Measurements from ENCODE around the gene PXMP2. TPM values are rescaled to one million over a fixed set of nuclear protein-coding genes. Genes with fewer than 3 reads are reported as not detected.

The PXMP2 gene
- total RNA-seq, 1 donor from 2014 or later = 18.6 TPM

- Mint-ChIP-seq H3K4me3 (ENCODE audit: unreplicated experiment) (no peak overlapping the region), H3K9me3 (ENCODE audit: unreplicated experiment) (no peaks in the 10 kb centered on the region), H3K4me1 (ENCODE audit: unreplicated experiment) (peaks cover 31% of the 10 kb centered on the region), H3K27me3 (ENCODE audit: unreplicated experiment) (peaks cover 3% of the 10 kb centered on the region), H3K27ac (ENCODE audit: unreplicated experiment) (no peak overlapping the region), H3K36me3 (ENCODE audit: low read depth, unreplicated experiment) (peaks cover 29% of the 10 kb centered on the region)
- TF ChIP-seq, protein P1, sequence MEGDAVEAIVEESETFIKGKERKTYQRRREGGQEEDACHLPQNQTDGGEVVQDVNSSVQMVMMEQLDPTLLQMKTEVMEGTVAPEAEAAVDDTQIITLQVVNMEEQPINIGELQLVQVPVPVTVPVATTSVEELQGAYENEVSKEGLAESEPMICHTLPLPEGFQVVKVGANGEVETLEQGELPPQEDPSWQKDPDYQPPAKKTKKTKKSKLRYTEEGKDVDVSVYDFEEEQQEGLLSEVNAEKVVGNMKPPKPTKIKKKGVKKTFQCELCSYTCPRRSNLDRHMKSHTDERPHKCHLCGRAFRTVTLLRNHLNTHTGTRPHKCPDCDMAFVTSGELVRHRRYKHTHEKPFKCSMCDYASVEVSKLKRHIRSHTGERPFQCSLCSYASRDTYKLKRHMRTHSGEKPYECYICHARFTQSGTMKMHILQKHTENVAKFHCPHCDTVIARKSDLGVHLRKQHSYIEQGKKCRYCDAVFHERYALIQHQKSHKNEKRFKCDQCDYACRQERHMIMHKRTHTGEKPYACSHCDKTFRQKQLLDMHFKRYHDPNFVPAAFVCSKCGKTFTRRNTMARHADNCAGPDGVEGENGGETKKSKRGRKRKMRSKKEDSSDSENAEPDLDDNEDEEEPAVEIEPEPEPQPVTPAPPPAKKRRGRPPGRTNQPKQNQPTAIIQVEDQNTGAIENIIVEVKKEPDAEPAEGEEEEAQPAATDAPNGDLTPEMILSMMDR (IDR thresholded peaks at IDR 0.05; ENCODE audit: unreplicated experiment) = no peak
- no peak for DNase-seq (ENCODE audit: low spot score)
Observed at GRCh38 chr12:132700212-132700822, 12.9 kb downstream of the PXMP2 start.

DNA sequence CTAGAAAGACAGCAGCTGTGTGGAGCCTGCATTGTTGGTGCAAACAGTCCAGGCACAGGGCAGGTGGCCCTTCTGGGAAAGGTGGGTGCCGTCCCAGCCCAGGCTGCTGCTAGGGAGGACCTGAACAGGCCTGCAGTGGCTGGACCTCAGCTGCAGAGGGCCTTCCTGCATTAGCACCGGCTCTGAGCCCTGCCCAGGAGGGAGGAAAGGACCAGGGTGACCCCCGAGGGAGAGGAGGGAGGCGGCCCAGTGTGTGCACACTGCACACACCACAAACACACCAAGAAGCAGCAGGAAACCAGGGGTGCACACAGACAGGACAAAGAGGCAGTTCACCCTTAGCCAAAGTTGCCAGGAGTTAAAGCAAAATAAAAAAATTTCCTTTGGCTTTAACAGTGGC is 15.3 kb downstream of the PXMP2 start:
- H3K36me3 Mint-ChIP-seq (ENCODE audit: low read depth, unreplicated experiment) = peaks cover 23% of the 10 kb centered on the region
- DNase-seq (ENCODE audit: low spot score) = no peak
- no peak overlapping the region for H3K27ac Mint-ChIP-seq (ENCODE audit: unreplicated experiment)
- no peak overlapping the region for H3K4me3 Mint-ChIP-seq (ENCODE audit: unreplicated experiment)
- H3K9me3 Mint-ChIP-seq (ENCODE audit: unreplicated experiment) = no peaks in the 10 kb centered on the region
- TF ChIP-seq, protein P1 (IDR thresholded peaks at IDR 0.05; ENCODE audit: unreplicated experiment) = no peak
- peaks cover 4% of the 10 kb centered on the region for H3K27me3 Mint-ChIP-seq (ENCODE audit: unreplicated experiment)
- H3K4me1 Mint-ChIP-seq (ENCODE audit: unreplicated experiment) = peaks cover 31% of the 10 kb centered on the region

GRCh38 chr12:132703641-132704040 is 16.3 kb downstream of the PXMP2 start:
- peaks cover 6% of the 10 kb centered on the region for H3K27me3 Mint-ChIP-seq (ENCODE audit: unreplicated experiment)
- TF ChIP-seq, protein P1 (IDR thresholded peaks at IDR 0.05; ENCODE audit: unreplicated experiment) = no peak
- H3K4me1 Mint-ChIP-seq (ENCODE audit: unreplicated experiment) = peaks cover 34% of the 10 kb centered on the region
- H3K36me3 Mint-ChIP-seq (ENCODE audit: low read depth, unreplicated experiment) = peaks cover 19% of the 10 kb centered on the region
- H3K9me3 Mint-ChIP-seq (ENCODE audit: unreplicated experiment) = no peaks in the 10 kb centered on the region
- DNase-seq (ENCODE audit: low spot score) = peak; percentile 20
- H3K27ac Mint-ChIP-seq (ENCODE audit: unreplicated experiment) = peak overlapping the region; percentile 50
- H3K4me3 Mint-ChIP-seq (ENCODE audit: unreplicated experiment) = peak overlapping the region; percentile 22

GRCh38 chr12:132707241-132707640 is 19.9 kb downstream of the PXMP2 start:
- Mint-ChIP-seq H3K36me3 (ENCODE audit: low read depth, unreplicated experiment) (peaks cover 18% of the 10 kb centered on the region), H3K4me3 (ENCODE audit: unreplicated experiment) (peak overlapping the region; percentile 17), H3K4me1 (ENCODE audit: unreplicated experiment) (peaks cover 28% of the 10 kb centered on the region), H3K27me3 (ENCODE audit: unreplicated experiment) (peaks cover 13% of the 10 kb centered on the region), H3K9me3 (ENCODE audit: unreplicated experiment) (no peaks in the 10 kb centered on the region), H3K27ac (ENCODE audit: unreplicated experiment) (peak overlapping the region; percentile 12)
- DNase-seq (ENCODE audit: low spot score) = no peak
- TF ChIP-seq, protein P1 (IDR thresholded peaks at IDR 0.05; ENCODE audit: unreplicated experiment) = no peak

DNA sequence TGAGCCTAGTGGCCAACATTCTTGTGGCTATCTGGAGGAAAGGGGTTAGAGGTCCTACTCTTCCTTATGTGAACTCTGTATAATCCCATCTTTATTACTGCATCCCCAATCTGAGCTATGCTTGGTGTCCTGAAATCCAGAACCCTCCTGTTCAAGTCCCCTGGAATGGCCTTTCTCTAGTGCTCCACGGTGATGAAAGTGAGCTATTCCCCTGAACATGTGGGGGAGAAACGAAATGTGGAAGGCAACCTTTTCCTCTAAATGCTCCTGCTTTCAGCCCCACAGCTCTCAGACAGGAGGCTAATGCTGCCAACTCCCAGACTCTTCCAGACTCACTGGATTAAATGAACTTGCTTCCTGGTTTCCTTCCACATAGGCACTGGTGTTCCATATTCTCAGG is 20.8 kb downstream of the PXMP2 start:
- peak overlapping the region; percentile 31 for H3K27ac Mint-ChIP-seq (ENCODE audit: unreplicated experiment)
- H3K4me1 Mint-ChIP-seq (ENCODE audit: unreplicated experiment) = peaks cover 22% of the 10 kb centered on the region
- H3K36me3 Mint-ChIP-seq (ENCODE audit: low read depth, unreplicated experiment) = peaks cover 18% of the 10 kb centered on the region
- TF ChIP-seq, protein P1 (IDR thresholded peaks at IDR 0.05; ENCODE audit: unreplicated experiment) = no peak
- H3K9me3 Mint-ChIP-seq (ENCODE audit: unreplicated experiment) = no peaks in the 10 kb centered on the region
- peak overlapping the region; percentile 35 for H3K4me3 Mint-ChIP-seq (ENCODE audit: unreplicated experiment)
- no peak for DNase-seq (ENCODE audit: low spot score)
- H3K27me3 Mint-ChIP-seq (ENCODE audit: unreplicated experiment) = peaks cover 16% of the 10 kb centered on the region
